ENCODE results near the gene TM9SF2.
A peak's percentile ranks its signal among the peaks of the same experiment; 100 is the strongest.

TM9SF2 gene

GRCh38 chr13:99580500-99581268, 79.4 kb downstream of the TM9SF2 start:
- no peak for DNase-seq

- no peak for DNase-seq
These were observed 81.2 kb downstream of the TM9SF2 start for GRCh38 chr13:99582511-99582910.

- DNase-seq: no peak
These were observed 84.3 kb downstream of the TM9SF2 start for GRCh38 chr13:99585609-99586008.

GRCh38 chr13:99587021-99587420, 85.7 kb downstream of the TM9SF2 start:
- DNase-seq: no peak

GRCh38 chr13:99587893-99588606, 86.8 kb downstream of the TM9SF2 start:
- DNase-seq: no peak

GRCh38 chr13:99589575-99589974, 88.3 kb downstream of the TM9SF2 start:
- no peak for DNase-seq

- no peak for DNase-seq
These were observed 89.3 kb downstream of the TM9SF2 start for GRCh38 chr13:99590519-99591011.

- no peak for DNase-seq
These were observed 94.9 kb downstream of the TM9SF2 start for GRCh38 chr13:99596180-99596579.

GRCh38 chr13:99600318-99600717, 99.0 kb downstream of the TM9SF2 start:
- no peak for DNase-seq

- no peak for DNase-seq
These were observed 100.3 kb downstream of the TM9SF2 start for GRCh38 chr13:99601535-99601934.

GRCh38 chr13:99604636-99605035, 103.4 kb downstream of the TM9SF2 start:
- DNase-seq: no peak

- DNase-seq: peak; percentile 45 to 49
These were observed 104.4 kb downstream of the TM9SF2 start for GRCh38 chr13:99605420-99606323.

GRCh38 chr13:99606324-99607066, 105.2 kb downstream of the TM9SF2 start, which contains the start of gene CLYBL:
Gene CLYBL (plus strand): TSS chr13:99606690.
- peak; percentile 89 for DNase-seq

GRCh38 chr13:99608345-99608744, 107.1 kb downstream of the TM9SF2 start:
- DNase-seq: no peak

- no peak for DNase-seq
These were observed 109.5 kb downstream of the TM9SF2 start for GRCh38 chr13:99610702-99611289.
